ENCODE results near the gene NTN4.
"Not testable (repeated sequence)": the region's sequence is repeated elsewhere in the genome, so short reads cannot be mapped to it uniquely, and the experiment has no call there.

The NTN4 gene

GRCh38 chr12:95796225-95796981 is 5.8 kb upstream of the NTN4 start:
- no peak for DNase-seq

DNA sequence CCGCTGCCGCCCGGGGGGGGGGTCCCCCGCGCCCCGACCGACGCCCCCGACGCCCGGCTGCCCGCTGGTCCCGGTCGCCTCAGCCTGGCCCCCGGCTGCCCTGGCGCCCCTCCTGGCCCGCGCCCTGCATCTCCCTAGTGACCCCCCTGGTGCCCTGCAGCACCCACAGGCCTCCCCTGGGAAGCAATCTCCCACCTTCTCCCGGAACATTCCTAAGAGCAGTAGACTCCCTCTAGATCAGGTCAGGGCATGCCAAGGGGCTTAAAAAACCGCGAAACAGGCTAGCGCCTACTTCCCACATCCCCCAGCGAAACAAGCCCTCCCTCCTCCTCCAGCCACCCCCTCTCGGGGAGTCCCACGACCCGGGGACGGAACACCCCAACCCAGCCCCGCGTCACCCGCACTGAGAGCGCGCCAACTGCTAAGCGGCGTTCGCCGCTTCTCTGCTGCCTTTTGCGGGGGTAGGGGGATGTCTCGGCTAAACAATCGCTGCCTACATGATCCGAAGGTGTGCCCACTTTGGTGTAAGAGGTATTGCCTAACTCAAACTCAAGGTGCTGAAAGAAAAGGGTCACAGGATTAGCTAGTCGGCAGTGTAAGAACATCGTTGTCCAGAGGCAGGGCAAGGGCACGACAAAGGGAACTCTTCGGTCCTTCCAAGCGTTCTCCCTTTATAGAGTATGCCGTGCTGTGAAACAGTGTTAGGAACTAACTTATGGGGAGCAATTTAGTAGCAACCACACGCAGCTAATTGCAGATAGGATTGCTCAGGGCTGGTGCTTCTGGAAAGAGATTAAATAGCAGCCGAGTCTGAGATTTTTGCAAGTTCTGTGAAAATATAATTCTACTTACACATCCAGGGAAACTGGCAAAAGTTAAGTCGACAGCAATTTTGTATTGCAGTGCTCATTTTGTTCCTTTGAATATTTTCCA is 619 bp upstream of the NTN4 start:
- DNase-seq: no peak

GRCh38 chr12:95789126-95790032 is 1.2 kb downstream of the NTN4 start:
- DNase-seq: no peak

DNA sequence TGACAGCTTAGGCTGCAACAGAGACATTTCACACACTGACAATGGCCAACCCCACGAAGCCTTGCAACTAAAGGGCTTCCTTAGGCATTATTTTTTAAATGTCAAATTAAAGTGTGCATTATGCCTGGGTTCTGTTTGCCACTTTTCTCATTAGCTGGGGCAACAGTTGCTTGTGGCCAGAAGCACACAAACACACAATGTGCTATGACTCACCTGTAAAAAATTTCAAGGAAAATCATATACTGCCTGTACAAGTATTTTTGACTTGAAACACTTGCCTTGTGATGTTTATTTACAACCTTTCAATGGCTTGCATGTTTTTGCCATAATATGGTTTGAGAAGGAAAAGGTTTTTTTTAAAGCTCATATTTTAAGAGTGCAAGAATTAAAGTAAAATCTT is 1.9 kb downstream of the NTN4 start:
- DNase-seq: no peak

DNA sequence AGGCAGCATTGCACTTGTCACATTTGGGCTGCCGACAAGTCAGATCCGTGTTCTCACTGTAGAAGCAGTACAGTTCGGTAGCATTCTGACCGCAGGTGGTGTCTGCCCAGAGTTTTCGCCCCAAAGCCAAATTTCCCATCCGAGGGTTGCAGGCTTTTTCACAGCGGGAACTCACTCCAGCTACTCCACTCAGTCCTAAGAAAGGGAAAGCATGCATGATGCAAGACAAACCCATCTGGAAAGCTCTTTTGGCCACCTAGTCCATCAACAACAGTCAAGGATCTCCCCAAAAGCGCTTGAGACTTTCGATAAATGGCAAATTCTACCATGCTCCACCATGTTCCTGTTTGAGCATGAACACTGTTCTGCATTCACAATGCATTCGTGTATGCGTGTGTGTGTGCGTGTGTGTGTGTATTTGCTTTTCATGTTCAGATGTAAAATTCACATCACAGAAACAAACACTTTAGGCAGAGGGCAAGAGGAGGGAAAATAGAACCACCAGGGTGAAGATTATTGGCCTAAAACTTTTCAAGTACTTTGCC is 3.2 kb downstream of the NTN4 start:
- no peak for DNase-seq

GRCh38 chr12:95784915-95785314 is 5.6 kb downstream of the NTN4 start:
- no peak for DNase-seq

GRCh38 chr12:95784286-95784685 is 6.3 kb downstream of the NTN4 start:
- DNase-seq: no peak

- DNase-seq: not testable (repeated sequence)
Observed at GRCh38 chr12:95775466-95775865, 15.1 kb downstream of the NTN4 start.

DNA sequence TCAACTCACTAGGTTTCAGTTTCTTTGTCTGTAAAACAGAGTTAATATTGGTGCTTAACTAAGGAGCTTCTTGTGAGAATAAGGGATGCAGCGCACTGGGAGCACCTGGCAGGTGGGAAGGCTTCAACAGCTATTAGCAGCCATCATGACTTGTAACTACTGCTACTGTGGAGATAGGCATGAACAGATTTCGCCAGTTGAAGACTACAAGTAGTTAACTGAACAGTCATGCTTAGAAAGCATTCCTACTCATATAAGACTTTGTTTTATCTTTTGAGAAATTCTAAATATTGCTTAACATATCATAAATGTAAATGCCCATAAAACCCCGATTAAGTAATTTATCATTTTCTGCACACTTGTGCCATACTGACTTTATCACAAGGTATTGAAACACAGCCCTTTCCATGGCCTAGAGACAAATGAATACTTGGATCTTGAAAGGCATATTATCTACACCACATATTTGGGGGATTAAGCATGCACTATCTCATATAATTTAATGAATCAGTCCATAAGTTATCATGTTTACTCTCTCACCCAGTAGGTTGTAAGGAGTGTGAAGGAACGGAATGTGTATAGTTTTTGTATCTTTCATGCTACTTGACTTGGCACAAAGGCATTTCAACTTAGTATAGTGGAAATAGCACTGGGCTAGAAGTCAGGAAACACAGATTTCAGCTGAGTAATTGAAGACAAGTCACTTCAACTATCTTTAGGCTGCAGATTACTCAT is 16.1 kb downstream of the NTN4 start:
- no peak for DNase-seq

- DNase-seq: no peak
Observed at GRCh38 chr12:95773320-95773719, 17.2 kb downstream of the NTN4 start.

- DNase-seq: no peak
Observed at GRCh38 chr12:95767703-95768102, 22.9 kb downstream of the NTN4 start.

DNA sequence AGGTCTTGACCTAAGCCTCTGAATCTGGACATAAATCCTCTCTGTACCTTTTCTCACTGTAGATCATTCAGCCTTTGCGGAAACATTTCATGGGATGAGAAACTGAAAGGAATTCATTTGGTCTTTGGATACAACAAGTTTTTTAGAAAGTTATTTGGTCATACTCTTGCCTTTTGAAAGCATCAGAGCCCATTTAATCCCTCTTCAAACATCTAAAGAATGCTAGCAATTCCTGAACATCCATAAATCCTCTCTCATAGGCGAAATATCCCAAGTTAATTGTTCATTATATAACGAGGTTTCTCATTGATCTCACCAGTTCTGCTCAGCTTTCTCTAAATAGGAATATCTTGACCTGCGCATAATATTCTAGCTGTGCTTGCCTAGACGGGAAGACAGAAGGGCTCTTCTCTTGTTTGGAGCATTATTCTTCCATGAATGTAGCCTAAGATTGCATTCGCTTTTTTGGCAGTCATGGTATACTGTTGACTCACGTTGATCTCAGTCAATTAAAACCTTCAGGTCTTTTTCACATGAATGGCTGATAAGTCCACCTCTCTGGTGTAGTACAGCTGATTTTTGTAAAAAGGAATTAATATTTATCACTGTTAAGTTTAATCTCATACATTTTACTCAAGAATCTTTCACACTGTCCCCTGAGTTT is 24.1 kb downstream of the NTN4 start:
- DNase-seq: no peak

DNA sequence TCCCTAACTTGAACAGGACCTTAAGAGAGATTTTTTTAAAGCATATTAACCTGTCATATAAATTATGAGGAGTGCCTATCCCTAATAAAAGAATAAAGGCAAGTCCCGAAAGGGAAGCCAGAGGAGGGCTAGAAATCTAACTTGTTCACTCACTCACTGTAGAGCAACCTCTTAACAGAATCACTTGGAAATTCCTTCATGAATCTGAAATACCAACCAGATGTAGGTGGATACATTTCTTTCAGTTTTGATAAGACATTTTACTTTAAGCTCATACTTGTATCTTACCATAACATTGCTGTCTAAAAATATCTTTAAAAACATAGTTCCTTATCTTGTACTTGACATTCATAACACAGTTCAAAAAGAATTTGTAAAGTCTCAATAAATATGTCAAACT is 25.7 kb downstream of the NTN4 start:
- DNase-seq: no peak

- peak; percentile 27 for DNase-seq
Observed at GRCh38 chr12:95763809-95764253, 26.7 kb downstream of the NTN4 start.

DNA sequence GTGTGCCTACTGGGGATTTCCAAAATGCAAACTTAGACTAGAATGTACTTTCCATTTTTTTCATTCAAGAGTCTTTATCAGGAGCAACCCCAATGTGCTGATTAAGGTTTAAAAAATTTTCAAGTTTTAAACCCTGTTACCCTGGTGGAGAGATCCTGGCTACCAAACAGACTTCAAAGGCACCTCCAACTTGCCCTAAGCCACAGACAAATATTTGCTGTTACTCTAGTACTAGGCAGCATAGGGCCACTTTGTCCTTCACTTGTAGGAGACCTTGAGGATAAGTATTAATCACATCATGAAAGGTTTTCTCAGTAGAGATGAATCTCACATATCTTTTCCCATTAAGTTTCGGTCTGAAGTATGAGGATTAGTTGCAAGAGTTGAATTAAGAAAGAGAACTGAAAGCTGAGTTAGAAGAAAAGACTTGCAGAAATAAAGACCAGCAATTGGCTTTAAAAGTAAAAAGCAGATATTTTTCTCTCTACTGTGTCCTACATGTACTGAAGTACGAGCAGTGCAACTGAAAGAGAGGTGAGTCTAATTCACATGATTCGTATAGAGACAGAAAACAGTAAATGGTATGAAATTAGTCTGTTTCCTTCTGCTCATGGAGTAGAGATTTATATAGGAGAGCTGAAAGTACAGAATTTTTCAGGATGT is 28.3 kb downstream of the NTN4 start:
- no peak for DNase-seq

DNA sequence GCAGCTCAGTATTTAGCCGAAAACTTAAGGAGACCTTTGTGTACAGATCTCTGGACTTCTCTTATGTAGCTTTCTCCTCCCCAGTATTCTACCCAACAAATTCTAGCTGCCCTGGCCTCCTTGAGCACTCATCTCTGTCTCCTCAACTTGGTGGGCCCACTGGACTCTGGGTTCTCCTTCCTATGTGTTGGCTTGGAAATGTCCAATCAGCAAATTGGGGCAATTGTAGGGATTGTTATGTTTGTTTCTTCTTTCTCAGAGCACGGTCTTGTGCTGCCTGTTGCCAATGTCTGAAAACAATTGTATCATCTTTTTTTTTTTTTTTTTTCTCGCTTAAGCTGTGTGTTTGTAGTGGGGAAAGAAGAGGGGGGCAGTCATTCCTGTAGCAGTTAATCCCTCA is 30.2 kb downstream of the NTN4 start:
- DNase-seq: no peak

GRCh38 chr12:95759718-95760117 is 30.8 kb downstream of the NTN4 start:
- no peak for DNase-seq

DNA sequence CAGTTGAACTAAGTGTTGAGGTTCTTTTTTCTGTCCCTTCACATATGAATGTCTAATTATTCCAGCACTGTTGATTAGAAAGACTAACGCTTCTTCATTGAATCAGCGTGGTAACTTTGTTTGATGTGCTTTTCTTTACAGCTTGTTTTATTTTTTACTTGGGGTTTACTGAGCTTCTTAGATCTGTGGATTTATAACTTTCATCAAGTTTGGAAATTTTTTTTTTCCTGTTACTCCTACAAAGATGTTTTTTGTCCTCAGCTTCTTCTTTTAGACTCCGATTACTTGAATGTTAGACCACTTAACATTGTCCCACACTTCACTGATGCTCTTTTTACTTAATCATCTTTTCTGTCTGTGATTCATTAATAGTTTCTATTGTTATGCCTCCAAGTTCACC is 31.5 kb downstream of the NTN4 start:
- no peak for DNase-seq

GRCh38 chr12:95756362-95756761 is 34.2 kb downstream of the NTN4 start:
- no peak for DNase-seq

DNA sequence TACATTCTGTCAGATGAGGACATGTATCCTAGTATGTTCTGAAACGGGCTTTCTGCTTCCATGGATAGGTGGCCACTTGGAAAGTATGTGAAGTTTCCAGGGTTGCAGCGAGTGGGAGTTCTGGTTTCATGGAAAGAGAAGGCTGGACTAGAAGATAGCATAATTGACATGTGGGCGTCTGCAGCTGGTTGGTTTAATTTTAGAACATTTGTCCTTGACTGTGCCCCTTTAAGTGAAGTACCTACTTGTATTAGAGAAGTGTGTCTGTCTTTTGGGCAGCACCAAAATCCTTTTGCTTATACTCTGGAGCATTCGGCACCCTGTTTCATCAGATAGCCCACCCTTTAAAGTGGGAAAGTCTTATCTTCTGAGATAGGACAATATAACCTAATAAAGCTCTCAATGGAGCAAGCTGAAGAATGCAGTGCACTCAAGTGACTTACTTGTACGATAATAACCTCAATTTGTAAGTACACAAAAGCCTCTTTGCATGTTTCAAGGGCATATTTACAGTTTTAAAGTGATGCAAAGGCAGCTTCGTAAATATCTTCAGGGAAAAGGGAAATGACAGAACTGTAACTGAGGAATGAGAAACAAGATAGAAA is 35.2 kb downstream of the NTN4 start:
- no peak for DNase-seq

All from activated CD4-positive, alpha-beta T cell treated with anti-CD3 and anti-CD28 coated beads, Interleukin-10, Interleukin-2, amounts not matched to agents 100 ng/mL and 50 ng/mL, durations not matched to agents 16 hours and 8 hours (primary cell).